GM18519 (cell line): ENCODE data around the gene HNRNPH2.

Source experiments
- ATAC-seq: cut with Tn5 transposase; IDR thresholded peaks from one replicate; pipeline ENCODE4 v1.9.1; 2021; ENCODE audit warnings: mild to moderate bottlenecking, moderate library complexity; ENCODE audit not compliant: unreplicated experiment, low FRiP score

HNRNPH2 gene

DNA sequence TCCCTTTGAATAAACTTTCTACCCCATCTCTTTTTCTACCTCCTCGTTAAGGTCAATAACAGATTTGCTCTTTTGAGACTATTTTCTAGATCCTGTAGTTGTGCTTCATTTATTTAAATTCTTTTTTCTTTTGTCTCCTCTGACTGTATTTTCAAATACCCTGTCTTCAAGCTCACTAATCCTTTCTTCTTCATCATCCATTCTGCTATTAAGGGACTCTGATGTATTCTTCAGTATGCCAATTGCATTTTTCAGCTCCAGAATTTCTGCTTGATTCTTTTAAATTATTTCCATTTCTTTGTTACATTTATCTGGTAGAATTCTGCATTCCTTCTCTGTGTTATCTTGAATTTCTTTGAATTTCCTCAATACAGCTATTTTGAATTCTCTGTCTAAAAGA lies 41.3 kb downstream of the HNRNPH2 start:
- no peak for ATAC-seq

DNA sequence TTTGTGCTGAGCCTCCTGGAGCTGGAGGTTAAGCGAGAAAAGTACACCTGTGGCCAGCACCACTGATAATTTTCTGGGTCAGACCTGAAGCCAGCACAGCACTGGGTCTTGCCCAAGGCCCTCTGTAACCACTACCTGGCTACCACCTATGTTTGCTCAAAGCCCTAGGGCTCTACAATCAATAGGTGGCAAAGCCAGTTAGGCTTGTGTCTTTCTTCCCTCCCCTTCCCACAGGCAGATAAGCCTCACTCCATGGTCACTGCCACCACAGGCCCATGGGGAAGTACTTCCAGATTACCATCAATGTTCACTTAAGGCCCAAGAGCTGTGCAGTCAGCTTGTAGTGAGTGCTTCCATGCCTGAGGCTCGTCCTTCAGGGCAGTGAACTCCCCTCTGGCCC lies 42.1 kb downstream of the HNRNPH2 start:
- no peak for ATAC-seq

DNA sequence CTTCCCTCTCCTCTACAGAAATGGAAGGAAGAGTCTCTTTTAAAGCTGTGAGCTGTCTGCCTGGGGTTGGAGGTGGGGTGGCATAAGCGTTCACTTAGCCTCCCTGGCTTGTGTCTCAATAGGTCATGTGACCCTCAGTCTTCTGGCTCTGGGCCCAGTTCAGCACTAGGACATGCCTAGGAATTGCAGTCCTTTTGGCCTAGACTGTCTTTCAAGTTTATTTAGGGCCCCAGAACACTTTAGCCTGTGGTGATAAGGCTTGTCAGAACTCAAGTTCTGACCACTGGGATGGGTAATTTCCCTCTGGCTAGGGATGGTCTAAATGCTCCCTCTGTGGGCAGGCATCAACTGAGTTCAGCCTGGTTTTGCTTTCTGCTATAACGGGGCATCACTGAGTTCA lies 42.9 kb downstream of the HNRNPH2 start:
- ATAC-seq: no peak

DNA sequence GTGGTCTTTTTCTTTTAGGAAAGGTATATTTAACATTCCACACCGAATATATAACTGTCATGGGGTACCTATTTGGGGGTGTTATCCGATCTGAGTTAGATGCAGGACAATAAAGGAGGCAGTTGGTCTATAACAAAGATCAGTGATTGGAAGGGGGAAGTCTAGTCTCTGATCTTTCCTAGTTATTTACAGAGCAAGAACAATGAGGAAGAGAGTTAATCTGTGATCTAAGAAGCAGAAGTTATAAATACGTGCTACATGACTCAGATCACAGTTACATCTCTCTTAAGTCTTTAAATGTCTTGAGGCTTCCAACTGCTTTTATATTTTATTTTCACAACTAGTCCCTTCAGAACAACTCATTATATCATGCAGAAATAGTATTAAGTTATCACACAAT lies 44.0 kb downstream of the HNRNPH2 start:
- no peak for ATAC-seq

DNA sequence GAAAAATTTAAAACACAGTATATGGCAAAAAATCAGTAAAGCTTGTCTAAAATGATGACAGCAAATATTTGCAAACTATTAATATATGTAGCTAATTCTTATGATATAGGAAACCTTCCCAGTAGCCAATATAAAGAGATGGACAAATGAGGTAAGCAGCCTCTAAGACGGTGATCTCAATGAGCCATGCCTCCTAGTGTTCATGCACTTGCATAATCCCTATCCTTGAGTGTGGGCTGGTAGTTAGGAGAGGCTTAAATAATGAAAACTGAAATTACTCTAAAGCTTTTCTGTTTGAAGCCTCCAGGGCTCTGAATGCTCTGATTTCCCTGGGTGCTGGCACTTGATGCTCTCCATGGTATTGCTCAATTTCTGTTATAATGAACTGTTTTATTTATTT lies 52.6 kb downstream of the HNRNPH2 start:
- ATAC-seq: no peak

GRCh38 chrX:101462892-101463291 lies 54.9 kb downstream of the HNRNPH2 start:
- no peak for ATAC-seq
